COLO668 (cell line): ENCODE measurements around the gene NEDD4L.
"Not testable (repeated sequence)": the region's sequence is repeated elsewhere in the genome, so short reads cannot be mapped to it uniquely, and the experiment has no call there.

Experiments
- DNase-seq: peaks from one replicate; lab custom pipeline; 2025; ENCODE audit not compliant: unreplicated experiment; lab: John Stamatoyannopoulos, UW

NEDD4L gene

DNA sequence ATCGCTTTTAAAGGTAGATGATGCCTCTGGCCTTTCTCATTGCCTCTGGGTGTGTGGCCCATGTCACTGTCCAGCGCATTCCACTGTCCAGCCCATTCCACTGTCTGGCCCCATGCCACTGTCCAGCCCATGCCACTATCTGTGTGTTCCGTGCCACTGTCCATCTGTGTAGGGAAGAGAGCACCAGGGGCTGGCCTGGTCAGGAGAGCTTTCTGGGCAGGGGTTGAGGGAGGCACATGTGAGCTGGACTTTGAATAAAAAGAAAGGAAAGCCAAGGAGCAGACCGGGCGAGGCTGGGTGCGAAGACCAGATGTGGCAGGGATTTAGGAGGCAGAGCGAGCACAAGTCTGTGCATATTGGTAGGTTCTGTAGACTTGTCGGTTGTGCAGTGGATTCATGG is 236.2 kb downstream of the NEDD4L start:
- DNase-seq = no peak

GRCh38 chr18:58282872-58283271 is 238.8 kb downstream of the NEDD4L start:
- DNase-seq = not testable (repeated sequence)

DNA sequence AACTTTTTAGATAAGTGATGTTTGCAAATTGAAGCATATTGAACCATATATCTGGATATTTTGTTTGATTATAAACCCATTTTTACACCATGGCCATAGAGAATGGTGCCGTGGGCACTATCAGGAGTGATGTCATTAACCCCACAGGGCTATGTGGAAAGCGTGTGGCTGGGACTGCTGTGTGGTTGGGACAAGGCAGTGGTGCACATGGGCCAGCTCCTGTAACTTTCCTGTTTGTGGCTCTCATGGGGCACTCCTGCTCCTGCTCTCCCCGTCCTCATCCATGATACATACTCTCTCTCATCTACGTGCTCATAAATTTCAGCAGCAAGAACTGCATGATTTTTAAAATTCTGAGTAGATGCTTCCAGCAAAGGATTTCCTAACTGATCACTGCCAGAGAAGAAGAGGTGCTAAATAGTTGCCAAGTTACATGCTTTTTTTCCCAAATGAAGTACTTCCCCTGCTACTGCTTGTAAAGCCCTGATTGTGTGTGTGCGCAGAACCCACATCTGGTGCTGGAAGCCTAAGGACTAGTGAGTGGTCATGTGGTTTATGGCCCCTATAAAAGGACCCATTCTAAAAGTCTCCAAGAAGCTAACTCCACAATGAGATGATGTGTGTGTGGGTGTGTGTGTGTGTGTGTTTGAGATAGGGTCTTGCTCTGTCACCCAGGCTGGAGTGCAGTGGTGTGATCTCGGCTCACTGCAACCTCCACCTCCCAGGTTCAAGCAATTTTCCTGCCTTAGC is 240.8 kb downstream of the NEDD4L start:
- no peak for DNase-seq

DNA sequence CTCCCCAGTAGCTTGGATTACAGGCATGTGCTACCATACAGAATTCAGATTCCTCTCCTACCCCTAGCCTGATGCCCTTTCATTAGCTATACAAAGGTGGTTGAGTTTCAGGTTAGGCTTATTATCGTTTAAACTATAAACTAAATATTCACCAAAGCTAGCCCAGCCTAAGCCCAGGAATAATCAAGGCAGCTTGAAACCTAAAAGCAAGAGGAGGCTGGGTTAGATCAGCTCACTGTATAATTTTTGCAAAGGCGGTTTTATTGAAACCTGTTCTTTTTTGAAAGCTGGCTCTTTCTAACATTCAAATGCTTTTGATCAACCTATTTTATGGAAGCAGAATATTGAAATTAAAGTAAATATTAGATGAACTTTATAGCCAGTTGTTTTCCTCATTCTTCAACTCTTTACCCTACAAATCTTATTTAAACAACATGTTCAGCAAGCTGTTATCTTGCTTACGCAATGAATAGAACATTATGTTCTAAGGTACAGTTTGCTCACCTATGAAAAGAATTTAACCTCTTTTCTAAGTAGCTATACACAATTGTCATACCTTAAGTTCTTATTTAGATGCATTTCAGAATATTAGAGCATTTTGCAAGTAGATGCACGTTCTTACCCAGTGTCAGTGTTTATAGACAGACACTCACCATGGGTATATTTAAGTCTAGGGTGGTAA is 241.6 kb downstream of the NEDD4L start:
- DNase-seq = no peak

DNA sequence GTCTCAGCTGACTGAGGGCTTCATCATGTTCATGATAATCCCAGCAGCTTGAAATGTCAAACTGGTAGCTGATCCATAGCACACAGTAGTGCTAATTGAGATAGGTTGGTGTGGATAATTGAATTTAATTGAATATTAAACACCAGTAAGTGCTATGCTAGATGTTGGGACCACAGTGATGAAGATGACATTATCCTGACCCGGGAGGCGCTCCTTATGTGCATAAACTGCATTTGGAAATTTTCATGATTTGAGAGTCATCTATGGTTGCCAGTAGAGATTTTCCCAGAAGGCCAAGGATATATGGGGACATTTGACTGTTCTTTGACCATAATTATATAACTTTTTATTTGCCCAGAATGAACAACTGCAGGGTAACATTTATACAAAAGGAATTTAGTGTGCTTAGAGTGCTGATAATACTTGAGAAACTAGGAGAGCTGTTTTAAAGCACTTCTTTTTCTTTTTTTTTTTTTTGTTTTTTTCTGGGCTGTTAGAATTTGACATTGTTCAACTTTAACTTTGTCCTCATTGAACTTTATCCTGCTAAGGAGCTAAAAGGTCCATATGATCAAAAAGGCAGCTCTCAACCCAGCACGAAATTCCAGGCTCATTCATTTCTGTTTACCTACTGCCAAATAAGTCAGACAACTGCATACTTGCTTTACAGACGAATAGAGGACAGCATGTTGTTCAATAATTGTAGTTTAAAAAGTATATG is 242.8 kb downstream of the NEDD4L start:
- DNase-seq = no peak

- no peak for DNase-seq
These were observed 243.6 kb downstream of the NEDD4L start for GRCh38 chr18:58287353-58288274.

GRCh38 chr18:58288921-58289797 is 245.1 kb downstream of the NEDD4L start:
- DNase-seq = no peak

GRCh38 chr18:58290116-58290695 is 246.2 kb downstream of the NEDD4L start:
- no peak for DNase-seq

- DNase-seq = no peak
These were observed 247.1 kb downstream of the NEDD4L start for GRCh38 chr18:58291131-58291530.

DNA sequence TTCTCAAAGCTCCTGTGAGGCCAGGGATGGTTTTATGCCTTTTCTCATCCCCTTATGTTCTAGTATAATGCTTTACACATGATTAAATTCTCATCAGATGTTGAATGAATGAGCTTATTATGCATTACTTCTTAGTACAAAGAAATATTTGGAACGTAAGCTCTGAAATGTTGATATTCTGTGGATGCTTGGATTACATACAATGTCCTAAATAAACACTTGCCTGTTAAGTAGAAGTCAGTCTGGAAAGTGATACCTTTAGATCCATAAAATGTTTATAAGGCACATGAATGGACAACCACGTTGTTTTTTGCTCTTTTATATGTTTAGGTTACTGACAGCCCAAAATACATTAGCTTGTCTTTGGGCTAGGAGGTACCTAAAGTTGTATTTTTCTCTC is 248.6 kb downstream of the NEDD4L start:
- DNase-seq = no peak

- DNase-seq = no peak
These were observed 253.2 kb downstream of the NEDD4L start for GRCh38 chr18:58297198-58297597.

DNA sequence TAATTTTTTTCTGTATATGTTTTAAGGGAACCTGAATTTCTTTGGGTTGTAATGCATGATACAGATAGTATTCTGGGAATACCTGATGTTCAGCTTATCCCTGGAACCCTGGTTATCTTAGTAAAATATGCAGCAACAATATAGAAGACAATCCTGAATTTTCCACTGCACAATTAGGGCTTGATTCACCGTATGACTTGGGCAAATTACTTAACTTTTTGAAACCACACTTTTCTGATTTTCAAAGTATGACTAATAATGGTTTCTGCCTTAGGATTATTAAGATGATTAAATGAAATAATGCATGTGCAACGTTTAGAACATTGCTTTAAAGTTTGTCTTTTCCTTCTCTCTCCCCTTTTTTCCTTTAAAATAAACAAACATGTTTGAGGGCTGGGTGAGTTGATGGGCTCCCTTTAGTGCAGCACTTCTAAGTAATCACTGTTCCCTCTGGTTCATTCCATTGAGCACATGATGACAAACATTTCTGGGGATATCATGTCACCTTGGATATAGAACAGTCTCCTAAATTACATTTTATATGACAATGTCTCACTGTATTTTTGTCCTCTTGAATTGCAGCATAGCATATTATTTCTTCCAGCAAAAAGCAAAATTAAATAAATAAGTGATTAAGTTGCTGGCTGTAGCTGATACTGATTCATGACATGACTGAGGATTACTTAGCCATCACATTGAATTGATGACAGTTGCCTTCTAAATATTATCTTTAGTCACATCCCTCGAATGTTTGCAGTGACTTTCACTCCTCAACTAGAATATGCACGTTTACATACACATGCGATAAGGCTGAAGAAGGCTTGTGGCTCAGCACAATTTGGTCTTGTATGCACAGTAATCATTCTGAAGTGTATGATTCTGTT is 254.5 kb downstream of the NEDD4L start:
- no peak for DNase-seq

DNA sequence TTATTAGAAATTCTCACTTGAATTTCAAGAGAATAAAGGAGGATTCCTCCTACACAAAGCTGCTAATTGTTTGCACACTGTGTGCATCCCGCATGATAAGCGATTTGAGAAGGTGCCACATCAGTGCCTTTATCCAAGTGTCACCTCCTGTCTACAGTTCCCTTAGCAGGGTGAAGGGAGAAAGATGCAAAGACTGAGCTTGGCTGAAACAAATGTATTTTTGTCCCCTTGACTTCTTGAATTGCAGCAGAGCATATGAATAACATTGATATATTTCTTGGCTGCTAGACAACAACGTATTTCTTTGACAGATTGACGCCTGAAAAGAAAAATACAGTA is 255.1 kb downstream of the NEDD4L start:
- no peak for DNase-seq

- DNase-seq = no peak
These were observed 255.9 kb downstream of the NEDD4L start for GRCh38 chr18:58299936-58300335.

- DNase-seq = no peak
These were observed 256.8 kb downstream of the NEDD4L start for GRCh38 chr18:58300867-58301266.

- DNase-seq = no peak
These were observed 258.8 kb downstream of the NEDD4L start for GRCh38 chr18:58302811-58303210.

- DNase-seq = no peak
These were observed 259.3 kb downstream of the NEDD4L start for GRCh38 chr18:58303363-58303762.

- DNase-seq = no peak
These were observed 261.8 kb downstream of the NEDD4L start for GRCh38 chr18:58305792-58306191.

DNA sequence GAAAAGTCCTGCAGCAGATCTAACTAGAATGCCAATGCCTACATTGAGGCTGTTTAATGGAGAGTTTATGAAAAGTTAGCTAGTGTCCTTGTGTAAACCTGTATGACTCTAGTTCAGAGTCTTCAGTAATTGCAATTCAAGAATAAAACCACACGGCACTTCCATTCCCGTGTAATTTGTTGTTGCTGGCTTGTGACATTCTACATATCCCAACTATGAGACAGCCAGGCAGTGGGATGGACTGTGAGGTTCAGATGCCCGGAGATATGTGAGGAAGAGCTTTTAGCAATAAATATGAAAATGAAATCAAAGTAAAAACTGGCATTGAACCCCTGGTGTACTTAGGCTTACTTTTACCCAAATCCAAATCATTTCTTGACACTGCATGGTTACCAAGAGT is 263.4 kb downstream of the NEDD4L start:
- no peak for DNase-seq
